Smooth muscle cell (in vitro differentiated cells): ENCODE data around the gene ARHGDIG. TPM values are rescaled to one million over a fixed set of nuclear protein-coding genes. Genes with fewer than 3 reads are reported as not detected.

Experiments used
- polyA plus RNA-seq: library from polyadenylated mRNA; unstranded; fragments of >200 nt; fragmentation: Nextera tagmentation; extraction: Ambion mirVana; gene quantifications from 2 replicates; pipeline ENCODE4 v1.2.1, GENCODE V29; 2016
- total RNA-seq: library from RNA; depleted of rRNA; stranded (reverse); fragments of >200 nt; gene quantifications from 2 replicates; pipeline ENCODE4 v1.2.3, GENCODE V29; 2014

The ARHGDIG gene
- total and polyA plus RNA-seq, 2 experiments from 2014 or later, result 0.58 to 2.9 TPM

Other genes with a start within 250 kb of the ARHGDIG start
- gene POLR3K, start 227.0 kb upstream of the ARHGDIG start, total RNA-seq, result 2.1 and 2.9 TPM in 2 replicates
- 10.5 and 11.1 TPM in 2 replicates for gene POLR3K, start 227.0 kb upstream of the ARHGDIG start, polyA plus RNA-seq
- 20.1 and 21.4 TPM in 2 replicates for gene SNRNP25, start 226.8 kb upstream of the ARHGDIG start, total RNA-seq
- 45.9 and 48.2 TPM in 2 replicates for gene SNRNP25, start 226.8 kb upstream of the ARHGDIG start, polyA plus RNA-seq
- 38.2 and 41.4 TPM in 2 replicates for gene RHBDF1, start 208.0 kb upstream of the ARHGDIG start, total RNA-seq
- 68.0 and 84.9 TPM in 2 replicates for gene RHBDF1, start 208.0 kb upstream of the ARHGDIG start, polyA plus RNA-seq
- gene MPG, start 202.4 kb upstream of the ARHGDIG start, total RNA-seq, result 73.8 and 84.7 TPM in 2 replicates
- 104 and 120 TPM in 2 replicates for gene MPG, start 202.4 kb upstream of the ARHGDIG start, polyA plus RNA-seq
- gene NPRL3, start 141.9 kb upstream of the ARHGDIG start, total RNA-seq, result 4.6 and 15.5 TPM in 2 replicates
- 26.1 and 28.3 TPM in 2 replicates for gene NPRL3, start 141.9 kb upstream of the ARHGDIG start, polyA plus RNA-seq
- not detected in 2 replicates for gene HBZ, start 127.9 kb upstream of the ARHGDIG start, total RNA-seq
- gene HBZ, start 127.9 kb upstream of the ARHGDIG start, polyA plus RNA-seq, result not detected in 2 replicates
- gene HBM, start 114.6 kb upstream of the ARHGDIG start, total RNA-seq, result not detected in 2 replicates
- 0.40 TPM in 1 of 2 replicates, not detected in the other for gene HBM, start 114.6 kb upstream of the ARHGDIG start, polyA plus RNA-seq
- gene HBA2, start 107.7 kb upstream of the ARHGDIG start, total RNA-seq, result not detected in 2 replicates
- not detected in 2 replicates for gene HBA2, start 107.7 kb upstream of the ARHGDIG start, polyA plus RNA-seq
- not detected in 2 replicates for gene HBA1, start 103.9 kb upstream of the ARHGDIG start, total RNA-seq
- not detected in 2 replicates for gene HBA1, start 103.9 kb upstream of the ARHGDIG start, polyA plus RNA-seq
- not detected in 2 replicates for gene HBQ1, start 100.1 kb upstream of the ARHGDIG start, total RNA-seq
- gene HBQ1, start 100.1 kb upstream of the ARHGDIG start, polyA plus RNA-seq, result not detected in 2 replicates
- gene LUC7L, start 51.1 kb upstream of the ARHGDIG start, total RNA-seq, result 63.3 and 70.6 TPM in 2 replicates
- gene LUC7L, start 51.1 kb upstream of the ARHGDIG start, polyA plus RNA-seq, result 56.2 and 70.2 TPM in 2 replicates
- 37.3 and 83.7 TPM in 2 replicates for gene FAM234A, start 45.8 kb upstream of the ARHGDIG start, total RNA-seq
- 87.3 and 93.9 TPM in 2 replicates for gene FAM234A, start 45.8 kb upstream of the ARHGDIG start, polyA plus RNA-seq
- gene RGS11, start 4.6 kb upstream of the ARHGDIG start, total RNA-seq, result 0.04 and 2.2 TPM in 2 replicates
- 3.9 TPM in 2 replicates for gene RGS11, start 4.6 kb upstream of the ARHGDIG start, polyA plus RNA-seq
- gene PDIA2, start 2.6 kb downstream of the ARHGDIG start, total RNA-seq, result 0.18 TPM in 1 of 2 replicates, not detected in the other
- gene PDIA2, start 2.6 kb downstream of the ARHGDIG start, polyA plus RNA-seq, result 0.43 and 0.86 TPM in 2 replicates
- gene AXIN1, start 72.1 kb downstream of the ARHGDIG start, total RNA-seq, result 12.7 and 13.0 TPM in 2 replicates
- 15.0 and 15.2 TPM in 2 replicates for gene AXIN1, start 72.1 kb downstream of the ARHGDIG start, polyA plus RNA-seq
- 80.8 and 84.6 TPM in 2 replicates for gene MRPL28, start 89.9 kb downstream of the ARHGDIG start, total RNA-seq
- 155 and 160 TPM in 2 replicates for gene MRPL28, start 89.9 kb downstream of the ARHGDIG start, polyA plus RNA-seq
- gene PGAP6, start 101.4 kb downstream of the ARHGDIG start, total RNA-seq, result 53.6 and 57.1 TPM in 2 replicates
- 80.0 and 99.9 TPM in 2 replicates for gene PGAP6, start 101.4 kb downstream of the ARHGDIG start, polyA plus RNA-seq
- gene NME4, start 116.6 kb downstream of the ARHGDIG start, total RNA-seq, result 189 and 218 TPM in 2 replicates
- gene NME4, start 116.6 kb downstream of the ARHGDIG start, polyA plus RNA-seq, result 421 and 523 TPM in 2 replicates
- gene DECR2, start 121.3 kb downstream of the ARHGDIG start, total RNA-seq, result 7.3 and 18.2 TPM in 2 replicates
- 15.4 and 21.2 TPM in 2 replicates for gene DECR2, start 121.3 kb downstream of the ARHGDIG start, polyA plus RNA-seq
- gene RAB11FIP3, start 145.1 kb downstream of the ARHGDIG start, total RNA-seq, result 9.0 and 19.5 TPM in 2 replicates
- 20.4 and 25.7 TPM in 2 replicates for gene RAB11FIP3, start 145.1 kb downstream of the ARHGDIG start, polyA plus RNA-seq
- 8.6 and 14.7 TPM in 2 replicates for gene CAPN15, start 247.1 kb downstream of the ARHGDIG start, total RNA-seq
- gene CAPN15, start 247.1 kb downstream of the ARHGDIG start, polyA plus RNA-seq, result 18.7 and 23.6 TPM in 2 replicates